Measurements from ENCODE around the gene CACNA1H.

The CACNA1H gene

GRCh38 chr16:1213231-1213630 is 60.3 kb downstream of the CACNA1H start:
- Mint-ChIP-seq H3K36me3 (no peaks in the 10 kb centered on the region), H3K9me3 (no peaks in the 10 kb centered on the region), H3K4me1 (no peaks in the 10 kb centered on the region), H3K27ac (no peak overlapping the region), H3K4me3 (no peak overlapping the region), H3K27me3 (no peaks in the 10 kb centered on the region)

- no peaks in the 10 kb centered on the region for H3K4me1 Mint-ChIP-seq
- no peak overlapping the region for H3K4me3 Mint-ChIP-seq
- no peak overlapping the region for H3K27ac Mint-ChIP-seq
- no peaks in the 10 kb centered on the region for H3K36me3 Mint-ChIP-seq
- H3K9me3 Mint-ChIP-seq = no peaks in the 10 kb centered on the region
- H3K27me3 Mint-ChIP-seq = no peaks in the 10 kb centered on the region
Observed at GRCh38 chr16:1213796-1214372, 61.0 kb downstream of the CACNA1H start.

GRCh38 chr16:1214719-1215118 is 61.8 kb downstream of the CACNA1H start:
- H3K4me3 Mint-ChIP-seq = no peak overlapping the region
- no peaks in the 10 kb centered on the region for H3K36me3 Mint-ChIP-seq
- H3K4me1 Mint-ChIP-seq = no peaks in the 10 kb centered on the region
- no peaks in the 10 kb centered on the region for H3K27me3 Mint-ChIP-seq
- H3K9me3 Mint-ChIP-seq = no peaks in the 10 kb centered on the region
- no peak overlapping the region for H3K27ac Mint-ChIP-seq

- no peaks in the 10 kb centered on the region for H3K4me1 Mint-ChIP-seq
- no peak overlapping the region for H3K4me3 Mint-ChIP-seq
- H3K9me3 Mint-ChIP-seq = no peaks in the 10 kb centered on the region
- H3K27ac Mint-ChIP-seq = no peak overlapping the region
- no peaks in the 10 kb centered on the region for H3K27me3 Mint-ChIP-seq
- H3K36me3 Mint-ChIP-seq = no peaks in the 10 kb centered on the region
Observed at GRCh38 chr16:1215574-1216295, 62.8 kb downstream of the CACNA1H start.

- H3K27ac Mint-ChIP-seq = no peak overlapping the region
- no peaks in the 10 kb centered on the region for H3K27me3 Mint-ChIP-seq
- H3K4me3 Mint-ChIP-seq = no peak overlapping the region
- H3K36me3 Mint-ChIP-seq = no peaks in the 10 kb centered on the region
- no peaks in the 10 kb centered on the region for H3K4me1 Mint-ChIP-seq
- no peaks in the 10 kb centered on the region for H3K9me3 Mint-ChIP-seq
Observed at GRCh38 chr16:1216296-1216619, 63.4 kb downstream of the CACNA1H start.

GRCh38 chr16:1216681-1217400 is 63.9 kb downstream of the CACNA1H start:
- no peaks in the 10 kb centered on the region for H3K4me1 Mint-ChIP-seq
- H3K9me3 Mint-ChIP-seq = no peaks in the 10 kb centered on the region
- no peaks in the 10 kb centered on the region for H3K36me3 Mint-ChIP-seq
- no peak overlapping the region for H3K27ac Mint-ChIP-seq
- no peaks in the 10 kb centered on the region for H3K27me3 Mint-ChIP-seq
- H3K4me3 Mint-ChIP-seq = no peak overlapping the region

- Mint-ChIP-seq H3K36me3 (no peaks in the 10 kb centered on the region), H3K4me3 (no peak overlapping the region), H3K4me1 (no peaks in the 10 kb centered on the region), H3K27ac (no peak overlapping the region), H3K27me3 (no peaks in the 10 kb centered on the region), H3K9me3 (no peaks in the 10 kb centered on the region)
Observed at GRCh38 chr16:1217526-1217925, 64.6 kb downstream of the CACNA1H start.

GRCh38 chr16:1218061-1218929 is 65.4 kb downstream of the CACNA1H start:
- H3K4me1 Mint-ChIP-seq = no peaks in the 10 kb centered on the region
- no peaks in the 10 kb centered on the region for H3K36me3 Mint-ChIP-seq
- H3K27ac Mint-ChIP-seq = no peak overlapping the region
- no peaks in the 10 kb centered on the region for H3K27me3 Mint-ChIP-seq
- no peak overlapping the region for H3K4me3 Mint-ChIP-seq
- no peaks in the 10 kb centered on the region for H3K9me3 Mint-ChIP-seq

GRCh38 chr16:1218930-1219611 is 66.2 kb downstream of the CACNA1H start:
- Mint-ChIP-seq H3K27me3 (no peaks in the 10 kb centered on the region), H3K4me1 (no peaks in the 10 kb centered on the region), H3K4me3 (no peak overlapping the region), H3K36me3 (no peaks in the 10 kb centered on the region), H3K27ac (no peak overlapping the region), H3K9me3 (no peaks in the 10 kb centered on the region)

GRCh38 chr16:1220098-1220728 is 67.3 kb downstream of the CACNA1H start:
- no peaks in the 10 kb centered on the region for H3K36me3 Mint-ChIP-seq

GRCh38 chr16:1220841-1221627 is 68.1 kb downstream of the CACNA1H start:
- no peaks in the 10 kb centered on the region for H3K9me3 Mint-ChIP-seq
- H3K36me3 Mint-ChIP-seq = no peaks in the 10 kb centered on the region
- no peak overlapping the region for H3K27ac Mint-ChIP-seq
- no peaks in the 10 kb centered on the region for H3K4me1 Mint-ChIP-seq
- no peak overlapping the region for H3K4me3 Mint-ChIP-seq
- H3K27me3 Mint-ChIP-seq = no peaks in the 10 kb centered on the region

More at GRCh38 chr16:1220098-1220728, 67.3 kb downstream of the CACNA1H start:
- Mint-ChIP-seq H3K9me3 (no peaks in the 10 kb centered on the region), H3K27me3 (no peaks in the 10 kb centered on the region), H3K4me1 (no peaks in the 10 kb centered on the region), H3K27ac (no peak overlapping the region), H3K4me3 (no peak overlapping the region)

GRCh38 chr16:1221628-1222552 is 69.0 kb downstream of the CACNA1H start:
- H3K27ac Mint-ChIP-seq = no peak overlapping the region
- H3K4me3 Mint-ChIP-seq = no peak overlapping the region
- no peaks in the 10 kb centered on the region for H3K27me3 Mint-ChIP-seq
- no peaks in the 10 kb centered on the region for H3K36me3 Mint-ChIP-seq
- H3K9me3 Mint-ChIP-seq = no peaks in the 10 kb centered on the region
- no peaks in the 10 kb centered on the region for H3K4me1 Mint-ChIP-seq

- Mint-ChIP-seq H3K36me3 (no peaks in the 10 kb centered on the region), H3K27me3 (no peaks in the 10 kb centered on the region), H3K4me1 (no peaks in the 10 kb centered on the region), H3K9me3 (no peaks in the 10 kb centered on the region), H3K27ac (no peak overlapping the region), H3K4me3 (no peak overlapping the region)
Observed at GRCh38 chr16:1222553-1223354, 69.8 kb downstream of the CACNA1H start.

Data from activated naive CD4-positive, alpha-beta T cell treated with anti-CD3 and anti-CD28 coated beads, Interleukin-2, amount 50 U/mL, for 24 hours (primary cell).